HG02840 (cell line): ENCODE results near the gene IL3RA.
"Not testable (repeated sequence)": the region's sequence is repeated elsewhere in the genome, so short reads cannot be mapped to it uniquely, and the experiment has no call there.

Experiments used
- ATAC-seq: cut with Tn5 transposase; IDR thresholded peaks from one replicate; pipeline ENCODE4 v1.9.1; 2021; ENCODE audit warnings: mild to moderate bottlenecking, moderate library complexity, moderate number of reproducible peaks; ENCODE audit not compliant: unreplicated experiment, low FRiP score

IL3RA gene

DNA sequence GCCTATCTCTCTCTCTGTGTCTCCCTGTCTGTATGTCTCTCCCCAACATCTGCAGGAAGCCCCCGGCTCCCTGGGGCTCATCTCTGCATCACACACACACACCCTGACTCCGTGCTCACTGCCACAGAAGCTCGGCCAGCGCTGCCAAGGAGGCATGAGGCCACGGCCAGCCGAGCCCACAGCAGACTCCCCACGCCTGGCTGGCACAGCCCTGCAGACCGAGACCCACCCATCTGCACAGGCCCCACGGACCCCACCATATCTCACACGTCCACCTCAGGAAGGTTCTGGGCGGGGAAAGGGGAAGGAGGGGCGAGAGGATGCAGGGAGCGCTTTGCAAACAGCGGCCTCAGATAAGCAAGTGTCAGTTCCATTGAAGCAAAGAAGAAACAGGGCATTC is 83.8 kb downstream of the IL3RA start:
- ATAC-seq, result no peak

DNA sequence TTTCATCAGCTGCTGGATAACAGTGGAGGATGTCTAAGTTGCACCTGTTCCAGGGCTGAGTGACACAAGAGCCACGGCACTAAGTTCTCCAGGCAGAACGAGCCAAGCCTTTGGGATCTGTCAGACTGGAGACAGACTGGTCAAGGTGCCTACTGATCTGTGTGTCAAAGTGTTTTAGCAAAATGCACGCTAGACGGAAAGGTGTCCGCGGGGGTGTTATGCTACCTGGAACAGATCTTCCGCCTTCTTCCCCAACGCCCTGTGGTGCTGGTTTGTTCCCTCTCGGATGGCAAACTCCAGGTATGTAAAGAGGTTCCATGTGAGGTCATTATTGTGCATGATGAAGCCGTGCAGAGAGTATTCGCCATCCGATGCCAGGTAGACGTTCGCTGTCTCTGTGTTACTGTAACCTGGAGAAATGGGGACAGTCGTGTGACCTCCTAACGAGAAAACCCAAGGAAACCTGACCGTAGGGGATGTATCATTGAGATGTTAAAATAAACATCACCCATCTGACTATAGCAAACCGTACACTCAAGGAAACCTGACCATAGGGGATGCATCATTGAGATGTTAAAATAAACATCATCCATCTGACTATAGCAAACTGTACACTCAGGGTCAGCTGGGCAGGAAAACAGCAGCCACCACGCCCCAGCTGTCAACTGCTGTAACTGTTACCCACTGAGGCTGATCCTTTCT is 85.0 kb downstream of the IL3RA start:
- no peak for ATAC-seq

DNA sequence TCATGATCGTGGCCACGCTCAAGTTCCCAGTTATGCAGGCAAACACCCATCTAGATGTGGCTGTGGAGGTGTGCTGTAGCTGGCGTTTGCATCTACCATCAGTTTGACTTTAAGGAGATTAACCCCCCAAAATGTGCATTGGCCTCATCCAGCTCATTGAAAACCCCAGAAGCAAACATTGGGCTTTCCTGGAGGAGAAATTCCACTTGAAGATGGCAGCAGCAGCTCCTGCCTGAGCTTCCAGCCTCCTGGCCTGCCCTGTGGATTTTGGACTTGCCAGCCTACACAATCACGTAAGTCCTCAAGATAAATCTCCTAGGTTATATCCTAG is 85.5 kb downstream of the IL3RA start:
- no peak for ATAC-seq

- no peak for ATAC-seq
Observed at GRCh38 chrX:1423215-1423614, 86.6 kb downstream of the IL3RA start.

DNA sequence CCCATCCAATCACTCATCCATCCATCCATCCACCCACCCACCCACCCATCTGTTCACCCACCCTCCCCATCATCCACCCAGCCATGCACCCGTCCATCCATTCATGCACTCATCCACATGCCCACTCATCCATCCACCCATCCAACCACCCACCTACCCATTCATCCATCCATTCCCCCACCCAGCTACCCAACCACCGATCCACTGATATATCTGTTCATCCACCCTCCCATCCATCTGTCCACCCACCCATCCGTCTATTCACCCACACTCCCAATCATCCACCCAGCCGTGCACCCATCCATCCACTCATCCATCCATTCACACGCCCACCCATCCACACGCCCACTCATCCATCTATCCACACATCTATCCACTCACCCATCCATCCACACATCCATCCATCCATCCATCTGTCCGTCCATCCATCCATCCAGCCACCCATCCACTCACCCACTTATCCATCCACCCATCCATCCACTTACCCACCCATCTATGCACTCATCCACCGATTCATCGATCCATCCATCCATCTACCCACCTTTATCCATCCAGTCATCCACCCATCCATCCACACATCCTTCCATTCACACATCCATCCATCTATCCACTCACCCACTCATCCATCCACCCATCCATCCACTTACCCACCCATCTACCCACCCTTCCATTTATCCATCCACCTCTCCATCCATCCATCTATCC is 87.7 kb downstream of the IL3RA start:
- ATAC-seq, result no peak

- ATAC-seq, result no peak
Observed at GRCh38 chrX:1425381-1425780, 88.8 kb downstream of the IL3RA start.

- not testable (repeated sequence) for ATAC-seq
Observed at GRCh38 chrX:1426321-1426720, 89.7 kb downstream of the IL3RA start.

DNA sequence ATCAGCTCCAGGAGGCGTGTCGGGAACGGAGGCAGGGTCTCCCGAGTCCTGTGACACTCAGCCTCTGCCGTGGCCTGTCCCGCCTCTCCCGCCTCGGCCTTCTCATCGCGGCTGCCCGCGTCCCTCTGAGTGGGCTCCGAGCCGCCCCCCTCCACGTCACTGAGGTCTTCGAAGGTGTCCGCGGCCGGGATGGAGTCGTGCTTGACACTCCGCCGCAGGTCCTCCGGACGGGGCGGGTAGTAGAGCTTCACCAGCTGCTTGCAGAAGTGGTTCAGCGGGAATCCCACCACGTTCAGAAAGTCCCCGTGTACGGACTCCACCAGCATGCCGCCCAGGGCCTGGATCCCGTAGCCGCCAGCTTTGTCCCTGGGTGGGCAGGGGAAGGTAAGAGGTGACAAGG is 91.2 kb downstream of the IL3RA start:
- ATAC-seq, result no peak

DNA sequence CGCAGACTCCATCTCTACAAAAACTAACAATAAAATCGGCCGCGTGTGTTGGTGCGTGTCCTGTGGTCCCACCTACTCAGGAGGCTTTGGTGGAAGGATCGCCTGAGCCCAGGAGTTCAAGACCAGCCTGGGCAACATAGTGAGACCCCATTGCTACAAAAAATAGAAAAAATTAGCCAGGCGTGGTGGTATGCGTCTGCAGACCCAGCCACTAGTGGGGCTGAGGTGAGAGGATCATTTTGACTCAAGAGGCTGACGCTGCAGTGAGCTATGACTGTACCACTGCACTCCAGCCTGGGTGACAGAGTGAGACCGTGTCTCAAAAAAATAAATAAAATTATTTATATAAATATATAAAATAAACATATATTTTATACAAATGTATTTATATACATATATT is 93.9 kb downstream of the IL3RA start:
- ATAC-seq, result no peak
